GM12891 (cell line): ENCODE results near the gene ACKR2.
"Not testable (repeated sequence)": the region's sequence is repeated elsewhere in the genome, so short reads cannot be mapped to it uniquely, and the experiment has no call there.

Experiments
- DNase-seq: peaks from one replicate; pipeline ENCODE4 v3.0.0; 2011; ENCODE audit warnings: low spot score; ENCODE audit not compliant: insufficient read length
- FAIRE-seq: peaks from 2 replicates; lab custom pipeline; 2011; peaks lifted over from hg19 to GRCh38; lab: Jason Lieb, UNC
- PAX5 ChIP-seq: IDR thresholded peaks from 2 replicates; pipeline ENCODE4 v1.6.1; 2011; ENCODE audit warnings: low read length, moderate library complexity, mild to moderate bottlenecking; ENCODE audit not compliant: insufficient read depth, severe bottlenecking
- POLR2A ChIP-seq: IDR thresholded peaks from 2 replicates; pipeline ENCODE4 v1.6.1; 2011; ENCODE audit warnings: low read depth, low read length, control low read depth
- POLR2AphosphoS5 ChIP-seq: IDR thresholded peaks from 2 replicates; pipeline ENCODE4 v1.6.1; 2011; ENCODE audit warnings: low read depth, low read length, control low read depth
- POU2F2 ChIP-seq: IDR thresholded peaks from 2 replicates; pipeline ENCODE4 v1.6.1; 2011; ENCODE audit warnings: low read depth, mild to moderate bottlenecking, control low read depth, low read length, moderate library complexity
- SPI1 ChIP-seq: IDR thresholded peaks from 2 replicates; pipeline ENCODE4 v1.6.1; 2011; ENCODE audit warnings: low read depth, low read length, control low read depth
- TAF1 ChIP-seq: IDR thresholded peaks from 2 replicates; pipeline ENCODE4 v1.6.1; 2011; ENCODE audit warnings: low read depth, low read length, control low read depth

ACKR2 gene

GRCh38 chr3:42800251-42800650 lies 9.0 kb upstream of the ACKR2 start:
- no peak for DNase-seq
- TF ChIP-seq POU2F2 (no peak), PAX5 (no peak), TAF1 (no peak), POLR2AphosphoS5 (no peak), SPI1 (no peak), POLR2A (no peak)
- FAIRE-seq: no peak

- TF ChIP-seq SPI1 (no peak), TAF1 (no peak), POLR2A (no peak), POU2F2 (no peak), PAX5 (no peak), POLR2AphosphoS5 (no peak)
- FAIRE-seq (no peak), DNase-seq (no peak)
These were observed 8.1 kb upstream of the ACKR2 start for GRCh38 chr3:42801048-42801620.

GRCh38 chr3:42801784-42802183 lies 7.5 kb upstream of the ACKR2 start:
- FAIRE-seq (no peak), DNase-seq (no peak)
- no peak for TF ChIP-seq SPI1
- TF ChIP-seq POU2F2: no peak
- no peak for TF ChIP-seq PAX5
- no peak for TF ChIP-seq TAF1
- TF ChIP-seq POLR2AphosphoS5: no peak
- no peak for TF ChIP-seq POLR2A

- TF ChIP-seq SPI1: no peak
- DNase-seq (no peak), FAIRE-seq (peak; percentile 26)
These were observed 6.3 kb upstream of the ACKR2 start for GRCh38 chr3:42802876-42803413.

- FAIRE-seq (peak; percentile 75), DNase-seq (peak; percentile 20)
- TF ChIP-seq TAF1 (no peak), POLR2AphosphoS5 (no peak), SPI1 (no peak), POLR2A (no peak), PAX5 (no peak), POU2F2 (no peak)
These were observed 5.7 kb upstream of the ACKR2 start for GRCh38 chr3:42803414-42804105.

- TF ChIP-seq SPI1: no peak
- TF ChIP-seq POLR2AphosphoS5: peak; percentile 75
- peak; percentile 83 for TF ChIP-seq POLR2A
- TF ChIP-seq TAF1: peak; percentile 68; the same call in 1 of the 2 replicates
- TF ChIP-seq PAX5: no peak
- TF ChIP-seq POU2F2: no peak
- DNase-seq (peak; percentile 97), FAIRE-seq (peak; percentile 98)
These were observed 5.0 kb upstream of the ACKR2 start, which contains the start of gene HIGD1A for GRCh38 chr3:42804106-42804830. Gene HIGD1A, minus strand, starts transcription at chr3:42804490. Its CDS starts 10,237 bp downstream, at chr3:42794253.

- TF ChIP-seq PAX5 (no peak), SPI1 (no peak), POU2F2 (no peak), POLR2A (no peak), POLR2AphosphoS5 (no peak)
- FAIRE-seq (no peak), DNase-seq (no peak)
These were observed 4.5 kb upstream of the ACKR2 start for GRCh38 chr3:42804831-42805132.

GRCh38 chr3:42805141-42805821 lies 4.0 kb upstream of the ACKR2 start:
- FAIRE-seq (no peak), DNase-seq (no peak)
- TF ChIP-seq SPI1: no peak
- no peak for TF ChIP-seq POLR2A
- no peak for TF ChIP-seq POU2F2
- TF ChIP-seq POLR2AphosphoS5: no peak
- no peak for TF ChIP-seq TAF1
- TF ChIP-seq PAX5: no peak

GRCh38 chr3:42807929-42808328 lies 1.3 kb upstream of the ACKR2 start:
- FAIRE-seq (no peak), DNase-seq (no peak)
- TF ChIP-seq PAX5 (no peak), POLR2AphosphoS5 (no peak)

- DNase-seq, FAIRE-seq: not testable (repeated sequence)
These were observed 1.5 kb downstream of the ACKR2 start for GRCh38 chr3:42810706-42811105.
